ENCODE measurements around the gene CEACAM1.
A peak's percentile ranks its signal among the peaks of the same experiment; 100 is the strongest.

Gene CEACAM1

GRCh38 chr19:42569193-42569592, 40.9 kb upstream of the CEACAM1 start:
- Histone ChIP-seq H3K27me3 (ENCODE audit: insufficient read depth, low read depth, severe bottlenecking) (no peaks in the 10 kb centered on the region), H3K4me3 (ENCODE audit: low read depth, low read length) (no peak overlapping the region), H3K27ac (no peak overlapping the region), H3K9me3 (ENCODE audit: severe bottlenecking) (no peaks in the 10 kb centered on the region), H3K36me3 (no peaks in the 10 kb centered on the region)
- TF ChIP-seq CTCF (IDR thresholded peaks at IDR 0.05; ENCODE audit: low read depth, low read length), result no peak
- no peak for DNase-seq

GRCh38 chr19:42568006-42568405, 39.7 kb upstream of the CEACAM1 start:
- H3K27ac ChIP-seq, result no peak overlapping the region
- H3K36me3 ChIP-seq, result no peaks in the 10 kb centered on the region
- no peaks in the 10 kb centered on the region for H3K9me3 ChIP-seq (ENCODE audit: severe bottlenecking)
- TF ChIP-seq CTCF (IDR thresholded peaks at IDR 0.05; ENCODE audit: low read depth, low read length), result no peak
- H3K27me3 ChIP-seq (ENCODE audit: insufficient read depth, low read depth, severe bottlenecking), result no peaks in the 10 kb centered on the region
- DNase-seq, result no peak
- no peak overlapping the region for H3K4me3 ChIP-seq (ENCODE audit: low read depth, low read length)

GRCh38 chr19:42567567-42567966, 39.3 kb upstream of the CEACAM1 start:
- no peaks in the 10 kb centered on the region for H3K36me3 ChIP-seq
- no peaks in the 10 kb centered on the region for H3K27me3 ChIP-seq (ENCODE audit: insufficient read depth, low read depth, severe bottlenecking)
- no peak overlapping the region for H3K4me3 ChIP-seq (ENCODE audit: low read depth, low read length)
- no peak for TF ChIP-seq CTCF (IDR thresholded peaks at IDR 0.05; ENCODE audit: low read depth, low read length)
- no peak overlapping the region for H3K27ac ChIP-seq
- no peaks in the 10 kb centered on the region for H3K9me3 ChIP-seq (ENCODE audit: severe bottlenecking)
- DNase-seq, result no peak

GRCh38 chr19:42563352-42564210, 35.3 kb upstream of the CEACAM1 start:
- Histone ChIP-seq H3K4me3 (ENCODE audit: low read depth, low read length) (no peak overlapping the region), H3K36me3 (no peaks in the 10 kb centered on the region), H3K27me3 (ENCODE audit: insufficient read depth, low read depth, severe bottlenecking) (no peaks in the 10 kb centered on the region), H3K9me3 (ENCODE audit: severe bottlenecking) (no peaks in the 10 kb centered on the region), H3K27ac (no peak overlapping the region)
- peak; percentile 50 for DNase-seq
- TF ChIP-seq CTCF (IDR thresholded peaks at IDR 0.05; ENCODE audit: low read depth, low read length), result peak; percentile 66

- no peak for TF ChIP-seq CTCF (IDR thresholded peaks at IDR 0.05; ENCODE audit: low read depth, low read length)
- Histone ChIP-seq H3K4me3 (ENCODE audit: low read depth, low read length) (no peak overlapping the region), H3K27ac (no peak overlapping the region), H3K9me3 (ENCODE audit: severe bottlenecking) (no peaks in the 10 kb centered on the region), H3K36me3 (no peaks in the 10 kb centered on the region), H3K27me3 (ENCODE audit: insufficient read depth, low read depth, severe bottlenecking) (no peaks in the 10 kb centered on the region)
- no peak for DNase-seq
These were observed 33.2 kb upstream of the CEACAM1 start for GRCh38 chr19:42561512-42561911.

- DNase-seq, result no peak
- Histone ChIP-seq H3K9me3 (ENCODE audit: severe bottlenecking) (no peaks in the 10 kb centered on the region), H3K27me3 (ENCODE audit: insufficient read depth, low read depth, severe bottlenecking) (no peaks in the 10 kb centered on the region), H3K36me3 (no peaks in the 10 kb centered on the region), H3K4me3 (ENCODE audit: low read depth, low read length) (no peak overlapping the region), H3K27ac (no peak overlapping the region)
- no peak for TF ChIP-seq CTCF (IDR thresholded peaks at IDR 0.05; ENCODE audit: low read depth, low read length)
These were observed 32.5 kb upstream of the CEACAM1 start for GRCh38 chr19:42560731-42561130.

All from WERI-Rb-1 (cell line).